ENCODE measurements around the gene CD99. TPM values are rescaled to one million over a fixed set of nuclear protein-coding genes. Genes with fewer than 3 reads are reported as not detected.

Gene CD99
- total RNA-seq, 1 experiment from 2014 or later = 407 TPM

DNA sequence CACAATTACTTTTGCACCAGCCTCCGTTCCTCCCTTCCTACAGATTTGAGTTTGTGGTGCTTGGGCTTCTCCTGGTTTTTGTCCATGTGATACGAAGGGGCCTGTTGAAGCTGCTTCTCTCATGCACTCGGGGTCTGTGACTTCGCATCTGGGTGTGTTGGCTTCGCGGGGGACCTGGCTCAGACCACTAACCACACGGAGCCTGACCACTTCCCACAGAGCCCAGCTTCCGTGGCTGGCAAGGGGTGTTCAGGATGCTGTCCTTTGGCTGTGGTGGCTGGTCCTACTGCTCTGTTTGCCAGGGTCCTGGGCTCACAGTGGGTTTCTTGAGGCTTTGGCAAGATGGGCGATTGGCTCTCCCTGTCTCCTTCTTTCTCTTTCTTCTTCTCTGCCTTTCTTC, 41.0 kb downstream of the CD99 start:
- DNase-seq = no peak
- intact Hi-C loops (cut with micrococcal nuclease; ENCODE audit: unreplicated experiment) = no loop called here
- Mint-ChIP-seq H3K4me3 (ENCODE audit: unreplicated experiment) (no peak overlapping the region), H3K9me3 (ENCODE audit: unreplicated experiment) (peaks cover 11% of the 10 kb centered on the region), H3K36me3 (ENCODE audit: insufficient read depth, unreplicated experiment) (peaks cover 80% of the 10 kb centered on the region), H3K27me3 (ENCODE audit: insufficient read depth, unreplicated experiment) (no peaks in the 10 kb centered on the region), H3K4me1 (ENCODE audit: low read depth, unreplicated experiment) (no peaks in the 10 kb centered on the region), H3K27ac (ENCODE audit: unreplicated experiment) (no peak overlapping the region)
- CTCF ChIA-PET = no interaction called here
- TF ChIP-seq, protein P1, sequence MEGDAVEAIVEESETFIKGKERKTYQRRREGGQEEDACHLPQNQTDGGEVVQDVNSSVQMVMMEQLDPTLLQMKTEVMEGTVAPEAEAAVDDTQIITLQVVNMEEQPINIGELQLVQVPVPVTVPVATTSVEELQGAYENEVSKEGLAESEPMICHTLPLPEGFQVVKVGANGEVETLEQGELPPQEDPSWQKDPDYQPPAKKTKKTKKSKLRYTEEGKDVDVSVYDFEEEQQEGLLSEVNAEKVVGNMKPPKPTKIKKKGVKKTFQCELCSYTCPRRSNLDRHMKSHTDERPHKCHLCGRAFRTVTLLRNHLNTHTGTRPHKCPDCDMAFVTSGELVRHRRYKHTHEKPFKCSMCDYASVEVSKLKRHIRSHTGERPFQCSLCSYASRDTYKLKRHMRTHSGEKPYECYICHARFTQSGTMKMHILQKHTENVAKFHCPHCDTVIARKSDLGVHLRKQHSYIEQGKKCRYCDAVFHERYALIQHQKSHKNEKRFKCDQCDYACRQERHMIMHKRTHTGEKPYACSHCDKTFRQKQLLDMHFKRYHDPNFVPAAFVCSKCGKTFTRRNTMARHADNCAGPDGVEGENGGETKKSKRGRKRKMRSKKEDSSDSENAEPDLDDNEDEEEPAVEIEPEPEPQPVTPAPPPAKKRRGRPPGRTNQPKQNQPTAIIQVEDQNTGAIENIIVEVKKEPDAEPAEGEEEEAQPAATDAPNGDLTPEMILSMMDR (IDR thresholded peaks at IDR 0.05; ENCODE audit: insufficient read depth in 1 of 2, low read depth in 1 of 2, low read length in 1 of 2, severe bottlenecking in 1 of 2, unreplicated experiment in 1 of 2) = no peak
- no peaks in the 10 kb centered on the region for H3K9me3 ChIP-seq
- peaks cover 5% of the 10 kb centered on the region for H3K36me3 ChIP-seq (ENCODE audit: control insufficient read depth, insufficient read depth, low read length)
- no peaks in the 10 kb centered on the region for H3K4me1 ChIP-seq
- no peaks in the 10 kb centered on the region for H3K27me3 ChIP-seq (replicated peaks; ENCODE audit: control insufficient read depth, insufficient read depth, low read length)
- no peak overlapping the region for H3K4me3 ChIP-seq (ENCODE audit: low read depth, low read length)
- POLR2A ChIA-PET = no interaction called here
- no TSS peak for BruUV-seq (replicated peaks)

DNA sequence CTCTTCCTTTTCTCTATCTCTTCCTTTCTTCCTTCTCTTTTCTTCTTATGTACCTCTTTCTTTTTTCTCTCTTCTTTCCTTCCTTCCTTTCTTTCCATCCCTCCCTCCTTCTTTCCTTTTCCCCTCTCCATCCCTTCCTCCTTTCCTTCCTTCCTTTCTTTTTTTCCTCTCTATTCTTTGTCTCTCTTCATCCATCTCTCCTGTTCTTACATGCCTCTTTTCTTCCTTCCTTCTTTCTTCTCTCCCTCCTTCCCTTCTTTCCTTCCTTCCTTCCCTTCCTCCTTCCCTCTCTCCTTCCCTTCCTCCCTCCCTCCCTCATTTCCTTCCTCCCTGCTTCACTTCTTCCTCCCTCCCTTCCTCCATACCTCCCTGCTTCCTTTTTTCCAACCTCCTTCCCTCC, 41.6 kb downstream of the CD99 start:
- Mint-ChIP-seq H3K27ac (ENCODE audit: unreplicated experiment) (no peak overlapping the region), H3K36me3 (ENCODE audit: insufficient read depth, unreplicated experiment) (peaks cover 78% of the 10 kb centered on the region), H3K9me3 (ENCODE audit: unreplicated experiment) (peaks cover 11% of the 10 kb centered on the region), H3K4me3 (ENCODE audit: unreplicated experiment) (no peak overlapping the region), H3K27me3 (ENCODE audit: insufficient read depth, unreplicated experiment) (no peaks in the 10 kb centered on the region), H3K4me1 (ENCODE audit: low read depth, unreplicated experiment) (no peaks in the 10 kb centered on the region)
- no peak for DNase-seq
- Histone ChIP-seq H3K9me3 (no peaks in the 10 kb centered on the region), H3K36me3 (ENCODE audit: control insufficient read depth, insufficient read depth, low read length) (peaks cover 5% of the 10 kb centered on the region), H3K27me3 (replicated peaks; ENCODE audit: control insufficient read depth, insufficient read depth, low read length) (no peaks in the 10 kb centered on the region), H3K4me1 (no peaks in the 10 kb centered on the region), H3K4me3 (ENCODE audit: low read depth, low read length) (no peak overlapping the region)
- BruUV-seq (replicated peaks) = no TSS peak
- POLR2A ChIA-PET = no interaction called here
- CTCF ChIA-PET = no interaction called here
- TF ChIP-seq, protein P1 (IDR thresholded peaks at IDR 0.05; ENCODE audit: insufficient read depth in 1 of 2, low read depth in 1 of 2, low read length in 1 of 2, severe bottlenecking in 1 of 2, unreplicated experiment in 1 of 2) = no peak
- intact Hi-C loops (cut with micrococcal nuclease; ENCODE audit: unreplicated experiment) = no loop called here

DNA sequence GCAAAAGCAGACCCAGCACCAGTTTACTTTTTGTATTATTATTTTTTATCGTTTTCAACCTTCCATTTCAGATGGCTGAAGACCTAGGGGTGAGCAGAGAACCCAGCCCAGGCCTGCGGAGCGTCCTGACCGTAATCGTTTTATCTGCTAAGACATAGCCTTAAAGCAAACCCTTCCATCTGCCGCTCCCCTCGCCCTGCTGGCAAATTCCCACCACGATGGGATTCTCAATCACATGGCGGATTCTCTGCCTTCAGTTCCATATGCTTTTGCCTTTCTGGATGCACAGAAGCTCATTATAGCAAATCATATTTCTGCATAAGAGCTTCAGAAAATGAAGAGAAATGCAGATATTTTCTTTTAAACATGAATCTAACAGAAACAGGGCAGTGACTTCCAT, 42.2 kb downstream of the CD99 start:
- TF ChIP-seq, protein P1 (IDR thresholded peaks at IDR 0.05; ENCODE audit: insufficient read depth in 1 of 2, low read depth in 1 of 2, low read length in 1 of 2, severe bottlenecking in 1 of 2, unreplicated experiment in 1 of 2) = no peak
- Mint-ChIP-seq H3K4me3 (ENCODE audit: unreplicated experiment) (no peak overlapping the region), H3K9me3 (ENCODE audit: unreplicated experiment) (peaks cover 11% of the 10 kb centered on the region), H3K27ac (ENCODE audit: unreplicated experiment) (no peak overlapping the region), H3K36me3 (ENCODE audit: insufficient read depth, unreplicated experiment) (peaks cover 78% of the 10 kb centered on the region), H3K27me3 (ENCODE audit: insufficient read depth, unreplicated experiment) (no peaks in the 10 kb centered on the region), H3K4me1 (ENCODE audit: low read depth, unreplicated experiment) (no peaks in the 10 kb centered on the region)
- POLR2A ChIA-PET = no interaction called here
- Histone ChIP-seq H3K4me3 (ENCODE audit: low read depth, low read length) (no peak overlapping the region), H3K4me1 (no peaks in the 10 kb centered on the region), H3K9me3 (no peaks in the 10 kb centered on the region), H3K36me3 (ENCODE audit: control insufficient read depth, insufficient read depth, low read length) (peaks cover 5% of the 10 kb centered on the region), H3K27me3 (replicated peaks; ENCODE audit: control insufficient read depth, insufficient read depth, low read length) (no peaks in the 10 kb centered on the region)
- CTCF ChIA-PET = no interaction called here
- intact Hi-C loops (cut with micrococcal nuclease; ENCODE audit: unreplicated experiment) = no loop called here
- no peak for DNase-seq
- BruUV-seq (replicated peaks) = no TSS peak
